Vagina (tissue), 2 donors: ENCODE data around the gene ERH. TPM values are rescaled to one million over a fixed set of nuclear protein-coding genes. Genes with fewer than 3 reads are reported as not detected.

ENCODE experiments used
- DNase-seq, 2 donors: peaks; one replicate each; pipeline ENCODE4 v3.0.0-alpha.2; 2017; ENCODE audit errors: extremely low spot score in 2 of 2
- H3K27ac ChIP-seq: fragments of 200-600 bp; sonication (generic); one replicate; pipeline ENCODE4 v1.5.1; 2019
- H3K27me3 ChIP-seq: fragments of 200-600 bp; sonication (generic); one replicate; pipeline ENCODE4 v1.5.1; 2019
- H3K36me3 ChIP-seq, 2 donors: fragments of 200-600 bp; sonication (generic); one replicate each; pipeline ENCODE4 v1.5.1; 2017 to 2019
- H3K4me1 ChIP-seq: fragments of 200-600 bp; sonication (generic); one replicate; pipeline ENCODE4 v1.5.1; 2019
- H3K4me3 ChIP-seq, 2 donors: fragments of 200-600 bp; sonication (generic); 1 replicate in 1 of 2; 2 replicates in 1 of 2; pipeline ENCODE4 v1.5.1; 2016 to 2019
- H3K9me3 ChIP-seq: fragments of 200-600 bp; sonication (generic); one replicate; pipeline ENCODE4 v1.5.1; 2019
- CTCF ChIP-seq, 3 experiments: fragments of 450-650 bp in 2 of 3; fragments of 200-600 bp in 1 of 3; sonication (generic) in 1 of 3; IDR thresholded peaks; one replicate each; pipeline ENCODE4 v1.5.1; 2017 to 2019; ENCODE audit warnings: antibody characterized with exemption in 3 of 3, mild to moderate bottlenecking in 2 of 3, moderate library complexity in 2 of 3
- POLR2A ChIP-seq, 2 donors: fragments of 450-650 bp; IDR thresholded peaks; one replicate each; pipeline ENCODE4 v1.6.1; 2017; ENCODE audit warnings: antibody characterized with exemption in 2 of 2, mild to moderate bottlenecking in 2 of 2, moderate library complexity in 2 of 2
- POLR2AphosphoS5 ChIP-seq, 2 donors: sonication (generic); formaldehyde crosslinking; IDR thresholded peaks; one replicate each; pipeline ENCODE4 v1.9.0; 2017; ENCODE audit warnings: antibody characterized with exemption in 2 of 2, mild to moderate bottlenecking in 2 of 2, low read depth in 1 of 2; ENCODE audit not compliant: insufficient read depth in 1 of 2
- intact Hi-C: fragments of 100-400 bp; cut with DNase I; formaldehyde crosslinking; loops from one replicate; pipeline ENCODE4 v1.15.1; 2023
- total RNA-seq: library from RNA; depleted of rRNA; stranded (reverse); fragments of >200 nt; gene quantifications from one replicate; pipeline ENCODE4 v1.2.3, GENCODE V29; 2016

ERH gene
- total RNA-seq = 77.8 TPM

GRCh38 chr14:69398053-69398817 is at the start of gene ERH, which contains the start of gene SLC39A9:
Gene ERH, minus strand, starts transcription at chr14:69398299. Its CDS starts 66 bp downstream, at chr14:69398233.
Gene SLC39A9, plus strand, starts transcription at chr14:69398692. Its CDS starts 678 bp downstream, at chr14:69399370.
- peak in 1 of 2 donors; percentile 97 for DNase-seq
- peaks cover 0 to 31% of the 10 kb centered on the region in 2 donors for H3K36me3 ChIP-seq
- TF ChIP-seq POLR2A (IDR thresholded peaks at IDR 0.05) (peak in 1 of 2 donors; percentile 54), POLR2AphosphoS5 (IDR thresholded peaks at IDR 0.05; ENCODE audit: insufficient read depth in 1 of 2, low read depth in 1 of 2) (peak; percentile 85 to 98), CTCF (IDR thresholded peaks at IDR 0.05) (peak in 1 of 3 experiments; percentile 11)
- intact Hi-C loops = no loop called here
- no peaks in the 10 kb centered on the region for H3K27me3 ChIP-seq
- H3K4me1 ChIP-seq = peaks cover 67% of the 10 kb centered on the region
- no peaks in the 10 kb centered on the region for H3K9me3 ChIP-seq
- peak within 1 kb of the TSS; percentile 88 for H3K27ac ChIP-seq
- peak within 1 kb of the TSS; percentile 91 to 94 for H3K4me3 ChIP-seq

- no peak for TF ChIP-seq POLR2A (IDR thresholded peaks at IDR 0.05)
- no peak for TF ChIP-seq CTCF (IDR thresholded peaks at IDR 0.05)
- TF ChIP-seq POLR2AphosphoS5 (IDR thresholded peaks at IDR 0.05; ENCODE audit: insufficient read depth in 1 of 2, low read depth in 1 of 2) = no peak
- intact Hi-C loops = no loop called here
These were observed 45.3 kb upstream of the ERH start for GRCh38 chr14:69443296-69443805.

GRCh38 chr14:69441948-69442347 is 43.8 kb upstream of the ERH start:
- peaks cover 0 to 8% of the 10 kb centered on the region in 2 donors for H3K36me3 ChIP-seq
- no peak overlapping the region for H3K27ac ChIP-seq
- H3K4me3 ChIP-seq = no peak overlapping the region
- TF ChIP-seq CTCF (IDR thresholded peaks at IDR 0.05) (no peak), POLR2AphosphoS5 (IDR thresholded peaks at IDR 0.05; ENCODE audit: insufficient read depth in 1 of 2, low read depth in 1 of 2) (no peak), POLR2A (IDR thresholded peaks at IDR 0.05) (no peak)
- H3K4me1 ChIP-seq = no peaks in the 10 kb centered on the region
- DNase-seq = no peak
- H3K9me3 ChIP-seq = no peaks in the 10 kb centered on the region
- intact Hi-C loops = no loop called here
- H3K27me3 ChIP-seq = no peaks in the 10 kb centered on the region

More at GRCh38 chr14:69443296-69443805, 45.3 kb upstream of the ERH start:
- Histone ChIP-seq H3K27ac (no peak overlapping the region), H3K4me1 (no peaks in the 10 kb centered on the region), H3K27me3 (no peaks in the 10 kb centered on the region), H3K9me3 (no peaks in the 10 kb centered on the region), H3K36me3 (peaks cover 0 to 9% of the 10 kb centered on the region in 2 donors), H3K4me3 (no peak overlapping the region)
- no peak for DNase-seq

GRCh38 chr14:69439521-69440270 is 41.6 kb upstream of the ERH start:
- no peak overlapping the region for H3K27ac ChIP-seq
- no peak for DNase-seq
- H3K36me3 ChIP-seq = peaks cover 0 to 8% of the 10 kb centered on the region in 2 donors
- TF ChIP-seq POLR2AphosphoS5 (IDR thresholded peaks at IDR 0.05; ENCODE audit: insufficient read depth in 1 of 2, low read depth in 1 of 2) (no peak), CTCF (IDR thresholded peaks at IDR 0.05) (no peak), POLR2A (IDR thresholded peaks at IDR 0.05) (no peak)
- no peaks in the 10 kb centered on the region for H3K4me1 ChIP-seq
- H3K9me3 ChIP-seq = no peaks in the 10 kb centered on the region
- no peaks in the 10 kb centered on the region for H3K27me3 ChIP-seq
- intact Hi-C loops = no loop called here
- H3K4me3 ChIP-seq = no peak overlapping the region
